Heart left ventricle (tissue), 16 donors: ENCODE data around the gene XPR1. TPM values are rescaled to one million over a fixed set of nuclear protein-coding genes. Genes with fewer than 3 reads are reported as not detected.

Experiments
- ATAC-seq, 4 donors: fragments of 200-7000 bp; cut with Tn5 transposase; one replicate each; pipeline ENCODE4 v1.9.1; 2020 to 2022; ENCODE audit warnings: moderate library complexity in 4 of 4, mild to moderate bottlenecking in 3 of 4, moderate number of reproducible peaks in 1 of 4
- DNase-seq, 5 donors: peaks; one replicate each; pipeline ENCODE4 v3.0.0-alpha.2; 2020
- H3K27ac ChIP-seq, 12 donors: fragments of 200-600 bp; sonication (generic) in 4 of 12; one replicate each; pipeline versions ENCODE4 v1.5.0 to v1.8.0; 2016 to 2022; ENCODE audit warnings: mild to moderate bottlenecking in 2 of 12
- H3K27me3 ChIP-seq, 9 donors: fragments of 200-600 bp; sonication (generic) in 2 of 9; one replicate each; pipeline versions ENCODE4 v1.5.1 to v1.8.0; 2016 to 2022; ENCODE audit warnings: mild to moderate bottlenecking in 3 of 9
- H3K36me3 ChIP-seq, 9 donors: fragments of 200-600 bp; sonication (generic) in 2 of 9; one replicate each; pipeline versions ENCODE4 v1.5.0 to v1.8.0; 2018 to 2022; ENCODE audit warnings: mild to moderate bottlenecking in 2 of 9
- H3K4me1 ChIP-seq, 12 donors: fragments of 200-600 bp; sonication (generic) in 4 of 12; one replicate each; pipeline versions ENCODE4 v1.5.0 to v1.8.0; 2016 to 2022; ENCODE audit warnings: mild to moderate bottlenecking in 3 of 12
- H3K4me3 ChIP-seq, 12 donors: fragments of 200-600 bp; sonication (generic) in 4 of 12; one replicate each; pipeline versions ENCODE4 v1.5.0 to v1.8.0; 2017 to 2022; ENCODE audit warnings: mild to moderate bottlenecking in 9 of 12, moderate library complexity in 4 of 12
- H3K9me3 ChIP-seq, 12 donors: fragments of 200-600 bp; sonication (generic) in 4 of 12; one replicate each; pipeline versions ENCODE4 v1.5.0 to v1.8.0; 2016 to 2022; ENCODE audit warnings: mild to moderate bottlenecking in 1 of 12
- POLR2A ChIP-seq, 2 donors: fragments of 450-650 bp; IDR thresholded peaks; one replicate each; pipeline ENCODE4 v1.6.1; 2017; ENCODE audit warnings: antibody characterized with exemption in 2 of 2, mild to moderate bottlenecking in 2 of 2, moderate library complexity in 2 of 2
- WGBS, 4 donors: extraction: QIAGEN DNeasy Blood & Tissue Kit in 2 of 4; methylation state at CpG; one replicate each; pipeline versions ENCODE4 v1.1.5 to v1.1.7; 2013 to 2018; 5-methylcytosine and 5-hydroxymethylcytosine counted together
- intact Hi-C, 10 donors: fragments of 100-400 bp; cut with DNase I; formaldehyde crosslinking; loops; one replicate each; pipeline versions ENCODE4 v1.11.1 to v1.14.2; 2022
- polyA plus RNA-seq, 2 donors: library from polyadenylated mRNA; stranded (reverse); fragments of 200-250 nt; gene quantifications; one replicate each; pipeline ENCODE4 v1.2.3, GENCODE V29; 2013
- total RNA-seq, 9 donors: library from RNA; depleted of rRNA in 2 of 9; stranded (reverse); fragments of >200 nt in 2 of 9; fragmentation: NEBNext Ultra II Directional in 3 of 9; extraction: Animal tissue kit (Norgen Biotek cat#: 25700) in 3 of 9; gene quantifications; one replicate each; pipeline versions ENCODE4 v1.1.0 to v1.2.4, GENCODE V29; 2016 to 2023
- TF ChIP-seq, protein P1 (sequence below), 12 donors: fragments of 200-600 bp; sonication (generic) in 4 of 12; IDR thresholded peaks; one replicate each; pipeline versions ENCODE4 v1.5.0 to v1.8.0; 2018 to 2022; ENCODE audit warnings: antibody characterized with exemption in 12 of 12, mild to moderate bottlenecking in 5 of 12
- donor health status: ischemic (EF 13 %, LVEDD 7.1; RV severe dilation, severe dysfunction).
- donor health status: healthy with polysubstance abuse.
- donor health status: DM: no; HTN: yes; CAD: no.
- donor health status: DM: no; HTN: no; CAD: no.
- donor health status: ischemic (EF 25% LVEDD 6.9; RV normal size, moderate dysfunction).
- donor health status: ischemic (EF 25% LVEDD 5.7; RV mildly dilated, moderate dysfunction).
- donor health status: healthy.
- donor health status: DM: yes; HTN: yes; CAD: no.
- donor health status: ischemic (EF 35%, LVEDD 5.7; RV mildly dilated, moderate dysfunction).
- donor health status: nonischemic (EF 11% LVEDD 7.7; RV severe dilation, severe dysfunction).
- donor health status: DM: yes; HTN: yes; CAD: no.
- donor health status: PGD.
- donor health status: ischemic (EF 29% LVEDD 5.4; RV normal size, mild dysfunction).
- donor health status: nonischemic (EF 23%, LVEDD 6.1; RV moderate dilation, normal function).

Gene XPR1
- total and polyA plus RNA-seq, 11 donors: 18.6 to 163 (median 59.8) TPM

- no peaks in the 10 kb centered on the region for H3K27me3 ChIP-seq
- H3K9me3 ChIP-seq: no peaks in the 10 kb centered on the region
- H3K27ac ChIP-seq: no peak overlapping the region
- no peak overlapping the region for H3K4me3 ChIP-seq
- no peak for ATAC-seq
- no peak for DNase-seq
- 98 to 99% (median 98%) methylated on average over 2 of the region's 2 CpGs for WGBS, 4 donors
- H3K4me1 ChIP-seq: peaks cover 0 to 13% (median 0%) of the 10 kb centered on the region in 12 donors
- intact Hi-C loops: loop anchor here in 2 of 10 donors (10.0 kb wide), 2 partner anchors 52 to 58 kb away; no protein-coding TSS in a partner anchor
- peaks cover 0 to 42% (median 26%) of the 10 kb centered on the region in 9 donors for H3K36me3 ChIP-seq
- TF ChIP-seq, protein P1, sequence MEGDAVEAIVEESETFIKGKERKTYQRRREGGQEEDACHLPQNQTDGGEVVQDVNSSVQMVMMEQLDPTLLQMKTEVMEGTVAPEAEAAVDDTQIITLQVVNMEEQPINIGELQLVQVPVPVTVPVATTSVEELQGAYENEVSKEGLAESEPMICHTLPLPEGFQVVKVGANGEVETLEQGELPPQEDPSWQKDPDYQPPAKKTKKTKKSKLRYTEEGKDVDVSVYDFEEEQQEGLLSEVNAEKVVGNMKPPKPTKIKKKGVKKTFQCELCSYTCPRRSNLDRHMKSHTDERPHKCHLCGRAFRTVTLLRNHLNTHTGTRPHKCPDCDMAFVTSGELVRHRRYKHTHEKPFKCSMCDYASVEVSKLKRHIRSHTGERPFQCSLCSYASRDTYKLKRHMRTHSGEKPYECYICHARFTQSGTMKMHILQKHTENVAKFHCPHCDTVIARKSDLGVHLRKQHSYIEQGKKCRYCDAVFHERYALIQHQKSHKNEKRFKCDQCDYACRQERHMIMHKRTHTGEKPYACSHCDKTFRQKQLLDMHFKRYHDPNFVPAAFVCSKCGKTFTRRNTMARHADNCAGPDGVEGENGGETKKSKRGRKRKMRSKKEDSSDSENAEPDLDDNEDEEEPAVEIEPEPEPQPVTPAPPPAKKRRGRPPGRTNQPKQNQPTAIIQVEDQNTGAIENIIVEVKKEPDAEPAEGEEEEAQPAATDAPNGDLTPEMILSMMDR (IDR thresholded peaks at IDR 0.05): no peak
- no peak for TF ChIP-seq POLR2A (IDR thresholded peaks at IDR 0.05)
Observed at GRCh38 chr1:180802813-180803212, 171.0 kb downstream of the XPR1 start.

- TF ChIP-seq, protein P1 (IDR thresholded peaks at IDR 0.05): no peak
- TF ChIP-seq POLR2A (IDR thresholded peaks at IDR 0.05): no peak
- H3K27me3 ChIP-seq: no peaks in the 10 kb centered on the region
- DNase-seq: no peak
- H3K4me3 ChIP-seq: no peak overlapping the region
- peaks cover 0 to 11% (median 0%) of the 10 kb centered on the region in 12 donors for H3K4me1 ChIP-seq
- no peaks in the 10 kb centered on the region for H3K9me3 ChIP-seq
- no peak overlapping the region for H3K27ac ChIP-seq
- no peak for ATAC-seq
- intact Hi-C loops: loop anchor here in 2 of 10 donors (10.0 kb wide), 2 partner anchors 49 to 61 kb away; no protein-coding TSS in a partner anchor
- H3K36me3 ChIP-seq: peaks cover 0 to 65% (median 32%) of the 10 kb centered on the region in 9 donors
Observed at GRCh38 chr1:180805316-180805715, 173.5 kb downstream of the XPR1 start.

GRCh38 chr1:180811298-180811697, 179.5 kb downstream of the XPR1 start:
- Histone ChIP-seq H3K27me3 (no peaks in the 10 kb centered on the region), H3K4me1 (peaks cover 0 to 14% (median 0%) of the 10 kb centered on the region in 12 donors), H3K27ac (no peak overlapping the region), H3K36me3 (peaks cover 0 to 81% (median 54%) of the 10 kb centered on the region in 9 donors), H3K9me3 (no peaks in the 10 kb centered on the region), H3K4me3 (no peak overlapping the region)
- WGBS, 4 donors: 97 to 99% (median 98%) methylated on average over 2 of the region's 2 CpGs
- intact Hi-C loops: no loop called here
- ATAC-seq: no peak
- TF ChIP-seq, protein P1 (IDR thresholded peaks at IDR 0.05): no peak
- TF ChIP-seq POLR2A (IDR thresholded peaks at IDR 0.05): no peak
- DNase-seq: no peak

DNA sequence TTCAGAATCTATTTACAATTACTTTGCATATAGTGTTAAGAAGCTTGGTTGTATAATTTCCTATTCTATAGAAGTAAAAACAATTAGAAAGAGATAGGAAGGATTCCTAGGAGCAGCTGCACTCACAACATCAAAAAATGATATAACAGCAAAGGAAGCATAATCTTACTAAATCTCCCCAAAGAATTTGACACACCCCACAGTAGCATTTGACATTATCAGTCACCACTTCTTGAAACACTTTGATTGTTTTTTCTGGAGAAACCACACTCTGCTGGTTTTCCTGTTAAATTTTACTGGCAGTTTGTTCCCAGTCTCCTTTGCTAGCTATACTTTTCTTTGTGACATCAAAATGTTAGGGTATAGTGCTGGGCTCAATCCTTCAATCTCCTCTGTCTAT, 180.1 kb downstream of the XPR1 start:
- peaks cover 0 to 78% (median 54%) of the 10 kb centered on the region in 9 donors for H3K36me3 ChIP-seq
- H3K9me3 ChIP-seq: no peaks in the 10 kb centered on the region
- no peak overlapping the region for H3K27ac ChIP-seq
- no peak overlapping the region for H3K4me3 ChIP-seq
- H3K4me1 ChIP-seq: peaks cover 0 to 14% (median 0%) of the 10 kb centered on the region in 12 donors
- intact Hi-C loops: no loop called here
- no peak for TF ChIP-seq POLR2A (IDR thresholded peaks at IDR 0.05)
- TF ChIP-seq, protein P1 (IDR thresholded peaks at IDR 0.05): no peak
- ATAC-seq (no peak), DNase-seq (no peak)
- no peaks in the 10 kb centered on the region for H3K27me3 ChIP-seq
